T-helper 1 cell treated with Interleukin-12 subunit alpha and Interleukin-12 subunit beta and Interleukin-4 antibody, amounts not matched to agents 30 μg/mL and 1 μg/mL, for 36 hours (primary cell): ENCODE results near the gene SMIM38.
"Not testable (repeated sequence)": the region's sequence is repeated elsewhere in the genome, so short reads cannot be mapped to it uniquely, and the experiment has no call there.

ENCODE experiments used
- H3K27ac Mint-ChIP-seq: one replicate; pipeline ENCODE4 v1.8.0; 2021; ENCODE audit warnings: mild to moderate bottlenecking, mixed read lengths
- H3K27me3 Mint-ChIP-seq: one replicate; pipeline ENCODE4 v1.8.0; 2021; ENCODE audit warnings: low read depth, mixed read lengths
- H3K36me3 Mint-ChIP-seq: one replicate; pipeline ENCODE4 v1.8.0; 2021; ENCODE audit warnings: low read depth, mixed read lengths
- H3K4me1 Mint-ChIP-seq: one replicate; pipeline ENCODE4 v1.8.0; 2021; ENCODE audit warnings: low read depth, mixed read lengths
- H3K4me3 Mint-ChIP-seq: one replicate; pipeline ENCODE4 v1.8.0; 2021; ENCODE audit warnings: mild to moderate bottlenecking, moderate library complexity, mixed read lengths
- H3K9me3 Mint-ChIP-seq: one replicate; pipeline ENCODE4 v1.8.0; 2021; ENCODE audit warnings: mixed read lengths

The SMIM38 gene

GRCh38 chr11:69129053-69129452 is 26.7 kb upstream of the SMIM38 start:
- no peaks in the 10 kb centered on the region for H3K27me3 Mint-ChIP-seq
- peaks cover 20% of the 10 kb centered on the region for H3K9me3 Mint-ChIP-seq
- H3K4me3 Mint-ChIP-seq: no peak overlapping the region
- peaks cover 1% of the 10 kb centered on the region for H3K36me3 Mint-ChIP-seq
- H3K27ac Mint-ChIP-seq: no peak overlapping the region
- H3K4me1 Mint-ChIP-seq: peaks cover 14% of the 10 kb centered on the region

GRCh38 chr11:69129647-69130046 is 26.1 kb upstream of the SMIM38 start:
- H3K27me3 Mint-ChIP-seq: no peaks in the 10 kb centered on the region
- no peak overlapping the region for H3K4me3 Mint-ChIP-seq
- peaks cover 3% of the 10 kb centered on the region for H3K36me3 Mint-ChIP-seq
- peaks cover 9% of the 10 kb centered on the region for H3K4me1 Mint-ChIP-seq
- H3K27ac Mint-ChIP-seq: no peak overlapping the region
- peaks cover 20% of the 10 kb centered on the region for H3K9me3 Mint-ChIP-seq

- H3K4me3 Mint-ChIP-seq: no peak overlapping the region
- peaks cover 3% of the 10 kb centered on the region for H3K36me3 Mint-ChIP-seq
- peaks cover 7% of the 10 kb centered on the region for H3K4me1 Mint-ChIP-seq
- H3K9me3 Mint-ChIP-seq: peaks cover 20% of the 10 kb centered on the region
- H3K27me3 Mint-ChIP-seq: no peaks in the 10 kb centered on the region
- H3K27ac Mint-ChIP-seq: no peak overlapping the region
These were observed 25.1 kb upstream of the SMIM38 start for GRCh38 chr11:69130654-69131053.

- Mint-ChIP-seq H3K36me3 (peaks cover 3% of the 10 kb centered on the region), H3K4me1 (peaks cover 7% of the 10 kb centered on the region), H3K4me3 (no peak overlapping the region), H3K9me3 (peaks cover 20% of the 10 kb centered on the region), H3K27ac (no peak overlapping the region), H3K27me3 (no peaks in the 10 kb centered on the region)
These were observed 24.6 kb upstream of the SMIM38 start for GRCh38 chr11:69131121-69131566.

GRCh38 chr11:69131644-69132300 is 24.0 kb upstream of the SMIM38 start:
- Mint-ChIP-seq H3K4me1 (peaks cover 7% of the 10 kb centered on the region), H3K27ac (no peak overlapping the region), H3K36me3 (peaks cover 3% of the 10 kb centered on the region), H3K9me3 (peaks cover 20% of the 10 kb centered on the region), H3K27me3 (no peaks in the 10 kb centered on the region), H3K4me3 (no peak overlapping the region)

- peaks cover 7% of the 10 kb centered on the region for H3K4me1 Mint-ChIP-seq
- H3K27ac Mint-ChIP-seq: no peak overlapping the region
- peaks cover 3% of the 10 kb centered on the region for H3K36me3 Mint-ChIP-seq
- no peaks in the 10 kb centered on the region for H3K27me3 Mint-ChIP-seq
- no peak overlapping the region for H3K4me3 Mint-ChIP-seq
- H3K9me3 Mint-ChIP-seq: peaks cover 20% of the 10 kb centered on the region
These were observed 23.4 kb upstream of the SMIM38 start for GRCh38 chr11:69132301-69132670.

GRCh38 chr11:69133251-69133650 is 22.5 kb upstream of the SMIM38 start:
- Mint-ChIP-seq H3K4me3 (no peak overlapping the region), H3K27ac (no peak overlapping the region), H3K36me3 (peaks cover 3% of the 10 kb centered on the region), H3K9me3 (peaks cover 17% of the 10 kb centered on the region), H3K27me3 (no peaks in the 10 kb centered on the region), H3K4me1 (peaks cover 6% of the 10 kb centered on the region)

- H3K4me3 Mint-ChIP-seq, H3K27ac Mint-ChIP-seq, H3K36me3 Mint-ChIP-seq, H3K4me1 Mint-ChIP-seq, H3K9me3 Mint-ChIP-seq, H3K27me3 Mint-ChIP-seq: not testable (repeated sequence)
These were observed 21.6 kb upstream of the SMIM38 start for GRCh38 chr11:69134182-69134581.

GRCh38 chr11:69134957-69135356 is 20.8 kb upstream of the SMIM38 start:
- peaks cover 8% of the 10 kb centered on the region for H3K9me3 Mint-ChIP-seq
- H3K27me3 Mint-ChIP-seq: no peaks in the 10 kb centered on the region
- H3K36me3 Mint-ChIP-seq: peaks cover 3% of the 10 kb centered on the region
- no peak overlapping the region for H3K4me3 Mint-ChIP-seq
- no peak overlapping the region for H3K27ac Mint-ChIP-seq
- H3K4me1 Mint-ChIP-seq: peaks cover 5% of the 10 kb centered on the region

GRCh38 chr11:69135420-69136363 is 20.0 kb upstream of the SMIM38 start:
- peaks cover 8% of the 10 kb centered on the region for H3K9me3 Mint-ChIP-seq
- peaks cover 5% of the 10 kb centered on the region for H3K4me1 Mint-ChIP-seq
- no peak overlapping the region for H3K27ac Mint-ChIP-seq
- H3K27me3 Mint-ChIP-seq: no peaks in the 10 kb centered on the region
- H3K36me3 Mint-ChIP-seq: peaks cover 3% of the 10 kb centered on the region
- H3K4me3 Mint-ChIP-seq: no peak overlapping the region

- Mint-ChIP-seq H3K36me3 (peaks cover 3% of the 10 kb centered on the region), H3K4me3 (no peak overlapping the region), H3K4me1 (peaks cover 2% of the 10 kb centered on the region), H3K9me3 (peaks cover 8% of the 10 kb centered on the region), H3K27ac (no peak overlapping the region), H3K27me3 (no peaks in the 10 kb centered on the region)
These were observed 19.3 kb upstream of the SMIM38 start for GRCh38 chr11:69136471-69136870.

GRCh38 chr11:69137151-69137844 is 18.4 kb upstream of the SMIM38 start:
- peaks cover 2% of the 10 kb centered on the region for H3K4me1 Mint-ChIP-seq
- H3K4me3 Mint-ChIP-seq: no peak overlapping the region
- peaks cover 8% of the 10 kb centered on the region for H3K9me3 Mint-ChIP-seq
- H3K27me3 Mint-ChIP-seq: peaks cover 3% of the 10 kb centered on the region
- H3K27ac Mint-ChIP-seq: no peak overlapping the region
- H3K36me3 Mint-ChIP-seq: peaks cover 3% of the 10 kb centered on the region

- Mint-ChIP-seq H3K27me3 (peaks cover 5% of the 10 kb centered on the region), H3K4me3 (no peak overlapping the region), H3K36me3 (peaks cover 3% of the 10 kb centered on the region), H3K9me3 (peaks cover 4% of the 10 kb centered on the region), H3K4me1 (peaks cover 2% of the 10 kb centered on the region), H3K27ac (no peak overlapping the region)
These were observed 17.5 kb upstream of the SMIM38 start for GRCh38 chr11:69138265-69138664.

- not testable (repeated sequence) for H3K27me3 Mint-ChIP-seq, H3K4me1 Mint-ChIP-seq, H3K4me3 Mint-ChIP-seq, H3K27ac Mint-ChIP-seq, H3K36me3 Mint-ChIP-seq, H3K9me3 Mint-ChIP-seq
These were observed 15.6 kb upstream of the SMIM38 start for GRCh38 chr11:69140161-69140560.
